WTC11 (cell line): ENCODE data around the gene METTL23. TPM values are rescaled to one million over a fixed set of nuclear protein-coding genes. Genes with fewer than 3 reads are reported as not detected.
A peak's percentile ranks its signal among the peaks of the same experiment; 100 is the strongest.

ENCODE experiments used
- ATAC-seq: fragments of 200-7000 bp; cut with Tn5 transposase; 2 replicates; pipeline ENCODE4 v1.10.0; 2021; ENCODE audit warnings: mild to moderate bottlenecking, moderate library complexity
- CTCF ChIA-PET: fragments of 300-600 bp; sonication (Branson Sonifier 250); formaldehyde crosslinking; loops from one replicate; lab custom pipeline; 2021; ENCODE audit warnings: antibody characterized with exemption; lab: Charles Lee
- POLR2A ChIA-PET: fragments of 350-600 bp; sonication (Branson Sonifier 250); formaldehyde crosslinking; loops from one replicate; lab custom pipeline; 2021; ENCODE audit warnings: antibody characterized with exemption; lab: Charles Lee
- DNase-seq: peaks from one replicate; pipeline ENCODE4 v3.0.0; 2021; ENCODE audit warnings: low spot score
- H3K27ac Mint-ChIP-seq: 2 replicates; pipeline ENCODE4 v1.8.0; 2021; ENCODE audit warnings: mixed read lengths
- H3K27me3 Mint-ChIP-seq: 2 replicates; pipeline ENCODE4 v1.8.0; 2021; ENCODE audit warnings: low read depth, mild to moderate bottlenecking, moderate library complexity, mixed read lengths
- H3K36me3 Mint-ChIP-seq: 2 replicates; pipeline ENCODE4 v1.8.0; 2021; ENCODE audit warnings: mixed read lengths
- H3K4me1 Mint-ChIP-seq: 2 replicates; pipeline ENCODE4 v1.8.0; 2022; ENCODE audit warnings: mixed read lengths
- H3K4me3 Mint-ChIP-seq: 2 replicates; pipeline ENCODE4 v1.8.0; 2021; ENCODE audit warnings: mild to moderate bottlenecking, moderate library complexity, mixed read lengths
- H3K9me3 Mint-ChIP-seq: 2 replicates; pipeline ENCODE4 v1.8.0; 2021; ENCODE audit warnings: mixed read lengths
- ELF4 ChIP-seq: sonication (generic); formaldehyde crosslinking; IDR thresholded peaks from 2 replicates; pipeline ENCODE4 v1.8.1; 2022; ENCODE audit warnings: low read depth, mild to moderate bottlenecking, moderate library complexity, missing genetic modification reagents
- ESRRA ChIP-seq: sonication (generic); formaldehyde crosslinking; IDR thresholded peaks from 2 replicates; pipeline ENCODE4 v1.8.1; 2022; ENCODE audit warnings: mild to moderate bottlenecking, missing genetic modification reagents, borderline replicate concordance
- FOXJ3 ChIP-seq: sonication (generic); formaldehyde crosslinking; IDR thresholded peaks from 2 replicates; pipeline ENCODE4 v1.9.0; 2021; ENCODE audit warnings: missing genetic modification reagents, mild to moderate bottlenecking, borderline replicate concordance
- GTF2I ChIP-seq: fragments of 250-450 bp; sonication (Bioruptor Pico); conservative IDR thresholded peaks from 2 replicates; pipeline ENCODE4 v1.4.0; 2021; ENCODE audit warnings: mild to moderate bottlenecking
- JAZF1 ChIP-seq: fragments of 250-450 bp; sonication (Bioruptor Pico); IDR thresholded peaks from 2 replicates; pipeline ENCODE4 v1.9.0; 2021; ENCODE audit warnings: moderate library complexity, mild to moderate bottlenecking, inconsistent platforms
- PRRX2 ChIP-seq: fragments of 250-450 bp; sonication (Bioruptor Pico); IDR thresholded peaks from 2 replicates; pipeline ENCODE4 v1.8.0; 2021; ENCODE audit warnings: mild to moderate bottlenecking
- SMAD3 ChIP-seq: sonication (generic); formaldehyde crosslinking; IDR thresholded peaks from 2 replicates; pipeline ENCODE4 v1.8.0; 2022; ENCODE audit warnings: missing genetic modification reagents, mild to moderate bottlenecking, borderline replicate concordance
- SOX15 ChIP-seq: fragments of 250-450 bp; sonication (Bioruptor Pico); IDR thresholded peaks from 2 replicates; pipeline ENCODE4 v1.9.0; 2021; ENCODE audit warnings: mild to moderate bottlenecking
- SP1 ChIP-seq: sonication (generic); formaldehyde crosslinking; conservative IDR thresholded peaks from 2 replicates; pipeline ENCODE4 v1.8.1; 2022; ENCODE audit warnings: missing genetic modification reagents
- ZBTB21 ChIP-seq: sonication (generic); formaldehyde crosslinking; IDR thresholded peaks from 2 replicates; pipeline ENCODE4 v1.8.1; 2023; ENCODE audit warnings: mild to moderate bottlenecking, missing genetic modification reagents, borderline replicate concordance
- ZNF121 ChIP-seq: sonication (generic); formaldehyde crosslinking; IDR thresholded peaks from 2 replicates; pipeline ENCODE4 v1.8.0; 2023; ENCODE audit warnings: missing genetic modification reagents
- ZNF138 ChIP-seq: sonication (generic); formaldehyde crosslinking; conservative IDR thresholded peaks from 2 replicates; pipeline ENCODE4 v1.8.1; 2022; ENCODE audit warnings: mild to moderate bottlenecking, moderate library complexity, missing genetic modification reagents
- ZNF219 ChIP-seq: sonication (generic); formaldehyde crosslinking; IDR thresholded peaks from 2 replicates; pipeline ENCODE4 v1.8.0; 2023; ENCODE audit warnings: missing genetic modification reagents, mild to moderate bottlenecking, borderline replicate concordance
- ZNF671 ChIP-seq: fragments of 250-450 bp; sonication (Bioruptor Pico); IDR thresholded peaks from 2 replicates; pipeline ENCODE4 v1.8.0; 2021; ENCODE audit warnings: mild to moderate bottlenecking
- total RNA-seq: library from RNA; stranded (reverse); gene quantifications from 3 replicates; pipeline ENCODE4 v1.2.3, GENCODE V29; 2021
- TF ChIP-seq, protein P1 (sequence below): sonication (generic); formaldehyde crosslinking; IDR thresholded peaks from 2 replicates; pipeline ENCODE4 v1.8.0; 2023; ENCODE audit warnings: missing genetic modification reagents
- TF ChIP-seq, protein P2 (sequence below): sonication (generic); formaldehyde crosslinking; IDR thresholded peaks from 2 replicates; pipeline ENCODE4 v1.8.1; 2023; ENCODE audit warnings: mild to moderate bottlenecking, missing genetic modification reagents, moderate library complexity
- TF ChIP-seq, protein P3 (sequence below): sonication (generic); formaldehyde crosslinking; IDR thresholded peaks from 2 replicates; pipeline ENCODE4 v1.8.1; 2023; ENCODE audit warnings: mild to moderate bottlenecking, moderate library complexity, missing genetic modification reagents
- TF ChIP-seq, protein P4 (sequence below): sonication (generic); formaldehyde crosslinking; IDR thresholded peaks from 2 replicates; pipeline ENCODE4 v1.8.0; 2022; ENCODE audit warnings: mild to moderate bottlenecking, missing genetic modification reagents
- TF ChIP-seq, protein P5 (sequence below): fragments of 250-450 bp; sonication (Bioruptor Pico); IDR thresholded peaks from 2 replicates; pipeline ENCODE4 v1.8.0; 2021; ENCODE audit warnings: mild to moderate bottlenecking

The METTL23 gene
- total RNA-seq, 1 experiment from 2014 or later, result 48.5 TPM

DNA sequence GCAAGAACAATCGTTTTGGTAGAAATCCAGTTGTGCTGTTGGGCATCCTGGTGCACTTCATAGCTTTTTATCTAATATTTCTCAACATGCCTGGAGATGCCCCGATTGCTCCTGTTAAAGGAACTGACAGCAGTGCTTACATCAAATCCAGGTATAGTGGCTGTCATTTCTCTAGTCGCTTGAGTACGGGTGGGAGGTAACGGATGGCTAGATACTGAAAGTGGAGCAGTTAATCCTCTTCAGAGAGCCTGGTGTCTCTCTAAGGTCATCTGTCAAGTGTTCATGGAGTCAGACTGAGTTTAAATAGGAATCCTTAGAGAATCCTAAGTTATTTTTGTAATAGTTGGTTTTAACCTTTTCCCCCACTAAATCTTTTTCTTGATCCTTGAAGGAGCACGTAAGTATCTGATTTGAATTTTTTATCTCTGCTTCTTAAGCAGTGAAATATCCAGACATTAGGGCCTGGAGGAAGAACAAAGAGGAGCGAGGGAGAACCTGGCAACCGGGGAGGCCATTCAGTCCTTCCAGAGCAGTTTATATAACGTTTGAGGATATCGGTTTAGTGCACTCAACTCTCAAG is 48.5 kb downstream of the METTL23 start (continued):
- TF ChIP-seq, protein P1, sequence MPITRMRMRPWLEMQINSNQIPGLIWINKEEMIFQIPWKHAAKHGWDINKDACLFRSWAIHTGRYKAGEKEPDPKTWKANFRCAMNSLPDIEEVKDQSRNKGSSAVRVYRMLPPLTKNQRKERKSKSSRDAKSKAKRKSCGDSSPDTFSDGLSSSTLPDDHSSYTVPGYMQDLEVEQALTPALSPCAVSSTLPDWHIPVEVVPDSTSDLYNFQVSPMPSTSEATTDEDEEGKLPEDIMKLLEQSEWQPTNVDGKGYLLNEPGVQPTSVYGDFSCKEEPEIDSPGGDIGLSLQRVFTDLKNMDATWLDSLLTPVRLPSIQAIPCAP (CRISPR knock-in tag), result no peak
- TF ChIP-seq JAZF1 (CRISPR knock-in tag) (no peak), SOX15 (CRISPR knock-in tag) (no peak), SP1 (CRISPR knock-in tag) (no peak), ZNF671 (CRISPR knock-in tag) (no peak), PRRX2 (CRISPR knock-in tag) (no peak), ESRRA (CRISPR knock-in tag) (no peak), SMAD3 (CRISPR knock-in tag) (no peak), ZBTB21 (no peak), ELF4 (CRISPR knock-in tag) (no peak), ZNF138 (CRISPR knock-in tag) (no peak)
- TF ChIP-seq, protein P2, sequence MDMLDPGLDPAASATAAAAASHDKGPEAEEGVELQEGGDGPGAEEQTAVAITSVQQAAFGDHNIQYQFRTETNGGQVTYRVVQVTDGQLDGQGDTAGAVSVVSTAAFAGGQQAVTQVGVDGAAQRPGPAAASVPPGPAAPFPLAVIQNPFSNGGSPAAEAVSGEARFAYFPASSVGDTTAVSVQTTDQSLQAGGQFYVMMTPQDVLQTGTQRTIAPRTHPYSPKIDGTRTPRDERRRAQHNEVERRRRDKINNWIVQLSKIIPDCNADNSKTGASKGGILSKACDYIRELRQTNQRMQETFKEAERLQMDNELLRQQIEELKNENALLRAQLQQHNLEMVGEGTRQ (CRISPR knock-in tag), result no peak
- TF ChIP-seq, protein P3, sequence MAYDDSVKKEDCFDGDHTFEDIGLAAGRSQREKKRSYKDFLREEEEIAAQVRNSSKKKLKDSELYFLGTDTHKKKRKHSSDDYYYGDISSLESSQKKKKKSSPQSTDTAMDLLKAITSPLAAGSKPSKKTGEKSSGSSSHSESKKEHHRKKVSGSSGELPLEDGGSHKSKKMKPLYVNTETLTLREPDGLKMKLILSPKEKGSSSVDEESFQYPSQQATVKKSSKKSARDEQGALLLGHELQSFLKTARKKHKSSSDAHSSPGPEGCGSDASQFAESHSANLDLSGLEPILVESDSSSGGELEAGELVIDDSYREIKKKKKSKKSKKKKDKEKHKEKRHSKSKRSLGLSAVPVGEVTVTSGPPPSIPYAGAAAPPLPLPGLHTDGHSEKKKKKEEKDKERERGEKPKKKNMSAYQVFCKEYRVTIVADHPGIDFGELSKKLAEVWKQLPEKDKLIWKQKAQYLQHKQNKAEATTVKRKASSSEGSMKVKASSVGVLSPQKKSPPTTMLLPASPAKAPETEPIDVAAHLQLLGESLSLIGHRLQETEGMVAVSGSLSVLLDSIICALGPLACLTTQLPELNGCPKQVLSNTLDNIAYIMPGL (CRISPR knock-in tag), result no peak
- TF ChIP-seq, protein P4, sequence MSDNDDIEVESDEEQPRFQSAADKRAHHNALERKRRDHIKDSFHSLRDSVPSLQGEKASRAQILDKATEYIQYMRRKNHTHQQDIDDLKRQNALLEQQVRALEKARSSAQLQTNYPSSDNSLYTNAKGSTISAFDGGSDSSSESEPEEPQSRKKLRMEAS (CRISPR knock-in tag), result no peak

DNA sequence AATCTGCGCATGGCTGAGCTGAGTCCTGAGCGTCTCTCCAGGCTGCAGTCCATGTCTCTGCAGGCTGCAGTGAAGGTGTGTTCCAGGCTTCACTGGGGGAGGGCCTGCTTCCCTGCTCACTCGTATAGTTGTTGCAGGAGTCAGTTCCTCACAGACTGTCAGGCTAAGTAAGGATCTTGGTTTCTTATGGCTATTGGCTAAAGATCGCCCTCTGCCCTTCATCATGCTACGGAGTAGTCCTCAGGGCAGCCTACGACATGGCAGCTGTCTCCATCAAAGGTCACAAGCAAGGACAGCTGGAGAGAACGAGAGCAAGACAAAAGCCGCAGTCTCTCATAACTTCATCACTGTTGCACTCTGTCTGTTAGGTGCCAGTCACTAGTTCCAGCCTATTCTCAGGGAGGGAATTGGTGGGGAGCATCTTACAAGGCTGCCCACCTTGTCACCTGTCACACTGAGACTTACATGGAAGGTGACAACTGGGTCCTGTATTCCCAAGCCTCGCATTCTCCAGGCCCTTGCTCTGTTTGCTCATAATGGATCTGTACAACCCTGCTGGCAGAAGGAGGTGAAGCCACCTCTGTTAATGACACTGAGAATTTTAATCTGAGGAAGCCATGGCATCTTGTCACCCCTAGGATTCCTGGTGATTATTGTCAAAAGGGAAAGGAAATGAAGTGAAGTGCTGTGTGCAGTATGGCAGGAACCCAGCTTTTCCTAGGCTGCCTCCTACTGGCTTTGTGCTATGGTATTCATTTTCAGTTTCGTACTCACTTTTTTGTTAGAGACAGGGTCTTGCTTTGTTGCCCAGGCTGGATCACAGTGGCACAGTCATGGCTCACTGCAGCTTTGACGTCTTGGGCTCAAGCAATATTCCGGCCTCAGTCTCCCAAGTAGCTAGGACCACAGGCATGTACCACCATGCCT is 54.7 kb downstream of the METTL23 start:
- Mint-ChIP-seq H3K4me1 (no peaks in the 10 kb centered on the region), H3K36me3 (peaks cover 16% of the 10 kb centered on the region), H3K9me3 (no peaks in the 10 kb centered on the region), H3K27ac (peak overlapping the region; percentile 42; the same call in 1 of the 2 replicates), H3K27me3 (no peaks in the 10 kb centered on the region), H3K4me3 (no peak overlapping the region)
- ChIA-PET CTCF (interaction anchor here (0.6 to 1.1 kb wide), 5 partner anchors 15 to 643 kb away, joined by 3 to 4 read pairs (median 3); no protein-coding TSS in a partner anchor), POLR2A (no interaction called here)
- DNase-seq, result no peak
- ATAC-seq, result peak; percentile 74
- TF ChIP-seq ZNF219 (CRISPR knock-in tag) (no peak), ZBTB21 (no peak), GTF2I (CRISPR knock-in tag) (no peak), FOXJ3 (CRISPR knock-in tag) (no peak), ZNF121 (CRISPR knock-in tag) (peak; percentile 82)
- TF ChIP-seq, protein P5, sequence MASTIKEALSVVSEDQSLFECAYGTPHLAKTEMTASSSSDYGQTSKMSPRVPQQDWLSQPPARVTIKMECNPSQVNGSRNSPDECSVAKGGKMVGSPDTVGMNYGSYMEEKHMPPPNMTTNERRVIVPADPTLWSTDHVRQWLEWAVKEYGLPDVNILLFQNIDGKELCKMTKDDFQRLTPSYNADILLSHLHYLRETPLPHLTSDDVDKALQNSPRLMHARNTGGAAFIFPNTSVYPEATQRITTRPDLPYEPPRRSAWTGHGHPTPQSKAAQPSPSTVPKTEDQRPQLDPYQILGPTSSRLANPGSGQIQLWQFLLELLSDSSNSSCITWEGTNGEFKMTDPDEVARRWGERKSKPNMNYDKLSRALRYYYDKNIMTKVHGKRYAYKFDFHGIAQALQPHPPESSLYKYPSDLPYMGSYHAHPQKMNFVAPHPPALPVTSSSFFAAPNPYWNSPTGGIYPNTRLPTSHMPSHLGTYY (CRISPR knock-in tag), result no peak
